ENCODE results near the gene ZNF384.

Gene ZNF384

DNA sequence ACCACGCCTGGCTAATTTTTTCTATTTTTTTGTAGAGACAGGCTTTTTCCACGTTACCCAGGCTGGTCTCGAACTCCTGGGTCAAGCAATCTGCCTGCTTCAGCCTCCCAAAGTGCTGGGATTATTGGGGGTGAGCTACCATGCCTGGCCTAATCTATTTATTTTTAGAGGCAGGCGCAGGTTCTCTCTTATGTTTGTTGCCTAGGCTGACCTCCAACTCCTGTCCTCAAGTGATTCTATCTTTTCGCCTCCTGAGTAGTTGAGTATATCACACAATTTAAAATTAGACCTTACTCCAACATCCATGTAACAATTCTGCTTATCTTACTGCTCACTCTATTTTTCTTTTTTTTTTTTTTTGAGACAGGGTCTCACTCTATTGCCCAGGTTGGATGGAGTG lies 35.2 kb downstream of the ZNF384 start:
- no peak for DNase-seq (ENCODE audit: low read depth)

DNA sequence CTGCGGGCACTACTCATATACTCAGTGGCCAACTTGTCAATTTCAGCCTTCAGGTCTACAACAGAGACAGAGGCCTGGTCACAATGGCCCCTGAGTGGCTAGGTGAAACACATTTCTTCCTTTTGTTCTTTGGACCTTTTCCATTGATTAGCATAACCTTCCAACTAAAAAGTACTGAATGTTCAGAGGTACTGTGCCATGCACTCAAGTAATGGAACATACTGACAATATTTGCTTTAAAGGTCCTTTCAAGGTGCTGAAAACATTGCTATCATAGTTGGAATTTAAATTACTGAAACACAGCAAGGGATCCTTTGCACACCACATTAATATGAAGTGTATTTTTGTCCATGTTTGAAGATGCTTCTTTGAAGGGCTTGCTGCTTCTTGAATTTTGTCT lies 35.8 kb downstream of the ZNF384 start:
- no peak for DNase-seq (ENCODE audit: low read depth)

DNA sequence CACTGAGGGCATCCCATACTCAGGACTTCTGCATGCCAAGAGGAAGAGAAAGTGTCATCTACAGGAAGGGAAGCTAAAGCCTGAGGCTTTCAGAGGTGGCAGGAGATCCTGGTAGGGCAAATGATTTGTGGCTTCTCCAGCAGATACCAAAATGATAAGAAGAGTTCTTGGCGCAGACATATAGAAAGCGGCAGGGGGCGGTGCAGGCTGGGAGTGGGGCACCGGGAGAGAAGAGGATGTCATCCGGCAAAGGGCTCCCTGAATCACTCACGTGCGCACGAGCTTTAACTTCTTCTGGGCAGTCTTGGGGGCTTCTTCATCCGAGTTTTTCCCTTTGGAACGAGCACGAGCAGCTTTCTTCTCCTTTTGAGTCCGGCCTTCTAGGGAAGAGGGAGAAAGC lies 36.8 kb downstream of the ZNF384 start:
- no peak for DNase-seq (ENCODE audit: low read depth)

DNA sequence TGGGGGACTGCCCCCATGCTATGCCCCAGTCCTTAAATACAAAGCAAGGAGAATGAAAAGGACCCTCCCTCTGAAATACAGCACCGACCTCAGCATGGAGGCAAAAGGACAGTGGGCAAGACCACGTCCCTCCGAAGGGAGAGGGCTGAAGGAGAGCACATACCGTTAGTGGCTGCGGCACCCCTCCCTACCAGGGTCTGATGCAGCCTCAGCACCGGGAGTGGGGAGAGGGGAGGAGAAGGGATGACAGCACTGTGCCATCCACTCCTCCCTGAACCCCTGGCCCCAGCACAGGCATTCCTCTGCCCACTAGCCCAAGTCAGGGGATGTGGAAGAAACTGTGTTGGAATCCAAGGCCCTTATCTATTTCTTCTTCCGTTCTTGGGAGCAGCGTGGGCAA lies 38.3 kb downstream of the ZNF384 start:
- DNase-seq (ENCODE audit: low read depth), result no peak

DNA sequence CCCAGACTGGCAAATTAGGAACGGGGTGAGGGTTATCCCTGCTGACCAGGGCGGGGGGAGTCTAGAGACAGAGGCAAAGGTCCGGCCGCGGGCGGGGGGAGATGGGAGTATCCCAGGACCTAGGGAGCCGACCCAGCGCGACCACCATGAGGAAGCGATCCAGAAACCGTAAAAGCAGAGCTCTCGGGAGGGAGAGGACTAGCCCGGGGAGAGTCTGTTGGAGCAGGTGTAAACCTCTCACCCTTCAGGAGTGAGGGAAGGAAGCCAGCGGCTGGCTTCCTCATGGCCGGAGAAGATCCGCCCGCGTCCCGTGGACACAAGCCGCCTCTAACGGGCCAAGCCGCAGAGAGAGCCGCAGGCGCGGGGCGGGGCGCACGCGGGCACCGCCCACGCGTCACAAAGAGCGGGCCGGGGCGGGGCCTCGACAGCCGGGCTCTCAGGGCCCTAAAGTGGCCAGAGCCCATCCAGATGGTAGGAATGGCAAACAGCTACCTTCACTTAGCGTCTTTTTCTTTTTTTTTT lies 42.0 kb downstream of the ZNF384 start, which contains the start of gene ACRBP:
Gene ACRBP, minus strand, starts transcription at position 350 of the 522 bp plus-strand sequence. Its CDS starts 66 bp downstream, at position 284.
- no peak for DNase-seq (ENCODE audit: low read depth)

DNA sequence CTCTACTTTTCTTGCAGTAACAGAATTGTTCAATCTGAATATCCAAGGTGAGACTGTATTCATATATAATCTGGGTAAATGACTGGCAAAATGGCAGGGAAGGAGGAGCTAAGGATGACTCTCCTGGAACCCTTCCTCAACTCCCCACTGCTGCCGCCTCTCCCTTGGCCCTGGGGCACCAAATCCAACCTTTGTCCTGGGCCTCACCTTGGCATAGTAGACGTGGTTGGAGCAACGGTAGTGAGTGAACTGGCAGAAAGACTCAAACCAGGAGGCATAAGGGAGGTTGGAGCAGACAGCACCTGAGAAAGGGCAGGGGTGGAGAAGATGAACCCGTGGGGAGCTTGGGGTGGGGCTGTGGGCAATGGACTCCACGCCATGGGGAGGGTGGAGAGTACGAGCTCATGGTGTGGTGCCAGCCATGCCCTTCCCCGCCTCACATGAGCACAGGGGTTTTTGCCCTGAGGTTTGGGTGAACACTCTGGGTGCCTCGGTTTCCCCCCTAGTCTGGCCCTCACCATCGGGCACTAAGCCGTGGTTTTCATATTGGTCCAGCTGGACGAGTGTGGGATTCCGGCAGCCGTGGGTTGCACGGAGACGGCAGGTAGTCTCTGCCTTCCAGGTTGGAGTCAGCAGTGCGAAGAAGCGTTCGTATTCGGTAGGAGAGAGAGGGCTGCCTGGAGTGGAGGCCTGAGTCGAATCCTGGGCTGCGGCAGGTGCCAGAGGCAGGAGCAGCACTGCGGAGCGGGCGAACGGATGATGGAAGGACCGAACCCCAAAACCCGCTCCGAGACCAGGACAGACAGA lies 42.7 kb downstream of the ZNF384 start:
- no peak for DNase-seq (ENCODE audit: low read depth)

DNA sequence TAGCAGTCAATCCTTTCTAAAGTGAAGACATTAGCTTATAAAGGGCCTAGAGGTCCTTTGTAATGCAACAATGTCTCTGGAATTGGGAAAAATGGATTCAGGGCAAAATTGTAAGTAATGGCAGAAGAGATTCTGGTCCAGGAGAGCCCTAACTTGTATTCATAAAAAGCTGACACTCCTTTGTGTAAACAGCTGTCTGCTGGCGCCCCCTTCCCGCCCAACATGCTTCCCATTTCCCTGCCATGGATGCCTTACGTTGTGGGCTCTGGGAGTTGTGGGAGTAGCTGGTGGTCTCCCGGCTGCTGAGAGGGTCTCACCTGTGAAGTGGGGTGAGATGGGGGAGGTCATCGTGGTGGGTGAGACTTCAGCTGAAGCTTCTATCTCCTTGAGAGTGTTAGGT lies 44.3 kb downstream of the ZNF384 start:
- no peak for DNase-seq (ENCODE audit: low read depth)

DNA sequence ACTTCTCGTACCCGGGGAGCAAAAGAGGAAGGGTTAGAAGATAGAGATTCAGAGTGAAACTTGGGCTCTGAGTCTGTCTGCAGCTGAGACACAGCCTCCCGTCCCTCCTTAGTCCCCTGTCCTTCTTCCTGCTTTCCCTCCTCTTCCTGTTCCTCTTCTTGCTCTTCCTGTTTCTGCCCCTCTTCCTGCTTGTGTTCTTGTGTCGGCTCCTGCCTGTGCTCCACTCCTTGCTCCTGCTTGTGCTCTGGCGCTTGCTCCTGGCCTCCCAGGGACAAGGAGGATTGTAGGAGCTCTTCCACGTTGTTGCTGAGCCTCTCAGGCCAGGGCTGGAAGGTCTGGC lies 44.9 kb downstream of the ZNF384 start:
- DNase-seq (ENCODE audit: low read depth), result no peak

DNA sequence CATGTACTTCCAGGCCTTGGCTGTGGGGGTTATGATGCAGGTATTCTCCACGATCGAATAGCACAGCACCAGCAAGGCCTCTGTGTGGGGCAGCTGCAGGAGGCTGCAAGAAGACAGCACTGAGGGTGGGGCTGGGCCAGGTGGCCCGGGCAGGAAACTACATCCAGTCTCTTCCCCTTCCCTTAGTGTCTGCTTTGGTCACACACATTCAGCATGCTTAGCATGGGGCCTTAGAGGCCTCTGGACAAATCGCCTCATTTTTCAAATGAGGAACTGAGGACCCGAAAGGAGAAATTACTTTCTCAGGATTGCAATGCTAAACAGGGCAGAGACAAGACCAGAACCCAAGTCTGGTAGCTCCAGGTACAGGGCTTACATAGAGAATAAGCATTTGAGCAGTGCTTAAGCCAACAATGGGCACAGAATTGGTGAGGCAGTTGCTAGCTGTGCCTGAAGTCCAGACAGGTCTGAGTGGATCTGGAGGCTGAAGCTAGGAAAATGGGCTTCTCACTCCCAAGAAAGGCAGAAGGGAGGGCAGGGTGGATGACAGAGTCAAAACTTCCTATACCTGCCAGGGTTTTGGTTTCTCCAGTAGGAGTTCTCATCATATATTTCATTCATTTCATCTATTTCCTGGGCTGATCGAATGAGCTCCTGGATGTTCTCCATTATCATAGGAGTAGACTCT lies 45.5 kb downstream of the ZNF384 start:
- no peak for DNase-seq (ENCODE audit: low read depth)

DNA sequence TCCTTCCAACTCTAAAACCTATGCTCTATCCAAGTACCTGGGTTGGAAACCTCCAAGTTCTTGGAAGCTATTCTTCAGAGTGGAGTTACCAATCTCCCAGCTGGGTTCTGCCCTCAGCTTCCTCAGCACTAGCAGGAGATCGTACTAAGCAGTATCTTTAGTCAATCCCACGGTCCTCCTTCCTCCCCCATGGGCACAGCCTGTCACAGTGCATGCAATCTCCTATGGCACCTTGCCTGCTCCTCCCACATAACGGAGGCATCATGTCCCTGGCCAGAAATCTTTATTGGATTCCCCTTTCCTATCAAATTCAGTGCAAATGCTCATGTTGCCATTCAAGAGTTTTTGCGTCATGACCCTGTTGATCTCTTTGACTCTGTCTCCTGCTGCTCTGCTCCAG lies 48.0 kb downstream of the ZNF384 start:
- no peak for DNase-seq (ENCODE audit: low read depth)

DNA sequence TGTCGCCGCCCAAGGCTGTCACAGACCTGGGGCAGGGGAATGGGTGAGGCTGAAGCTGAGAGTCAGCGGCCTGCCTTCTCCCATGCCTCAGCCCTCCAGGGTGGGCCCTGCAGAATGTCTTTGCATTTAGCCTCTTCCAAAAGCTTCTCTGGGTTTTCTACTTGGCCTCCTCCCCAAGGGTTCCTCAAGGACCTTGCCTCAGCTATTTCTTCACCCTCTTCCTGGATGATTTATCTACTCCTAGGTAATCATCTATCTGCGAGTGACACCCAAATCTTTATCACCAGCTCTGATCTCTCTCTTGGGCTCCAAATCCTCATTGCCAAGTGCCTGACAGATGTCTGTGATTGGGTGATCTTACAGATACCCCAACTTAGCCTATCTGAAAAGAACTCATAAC lies 48.7 kb downstream of the ZNF384 start:
- DNase-seq (ENCODE audit: low read depth), result no peak

DNA sequence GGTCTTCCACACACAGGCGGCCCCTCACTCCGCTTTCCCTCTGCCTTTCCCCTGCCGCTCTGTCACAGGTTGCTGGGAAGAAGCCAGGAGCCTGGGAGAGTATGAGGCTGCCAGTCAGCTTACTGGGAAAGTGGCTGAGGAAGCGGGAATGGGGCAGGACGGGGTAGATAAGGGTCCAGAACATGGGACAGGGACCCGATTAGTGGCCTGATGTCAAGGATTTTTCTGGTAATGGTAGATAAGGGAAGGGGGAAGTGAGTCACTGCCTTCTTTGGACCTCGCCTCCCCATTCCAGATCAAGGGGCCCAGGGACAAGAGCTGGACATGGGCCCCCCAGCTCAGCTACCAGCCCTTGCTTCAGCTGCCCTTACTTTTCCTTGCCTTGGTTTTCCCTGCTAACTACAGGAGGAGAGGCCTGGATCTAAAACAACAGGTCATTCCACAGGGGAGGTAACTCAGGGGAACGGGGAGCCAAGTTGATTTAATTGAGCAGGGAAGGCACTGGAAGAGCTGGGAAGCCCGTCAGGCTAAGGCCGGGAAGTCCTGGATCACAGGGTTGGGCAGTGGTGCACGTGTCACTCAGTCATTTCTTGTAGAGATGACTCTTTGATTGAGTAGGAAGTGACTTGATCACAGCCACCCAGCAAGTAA lies 49.9 kb downstream of the ZNF384 start:
- no peak for DNase-seq (ENCODE audit: low read depth)

DNA sequence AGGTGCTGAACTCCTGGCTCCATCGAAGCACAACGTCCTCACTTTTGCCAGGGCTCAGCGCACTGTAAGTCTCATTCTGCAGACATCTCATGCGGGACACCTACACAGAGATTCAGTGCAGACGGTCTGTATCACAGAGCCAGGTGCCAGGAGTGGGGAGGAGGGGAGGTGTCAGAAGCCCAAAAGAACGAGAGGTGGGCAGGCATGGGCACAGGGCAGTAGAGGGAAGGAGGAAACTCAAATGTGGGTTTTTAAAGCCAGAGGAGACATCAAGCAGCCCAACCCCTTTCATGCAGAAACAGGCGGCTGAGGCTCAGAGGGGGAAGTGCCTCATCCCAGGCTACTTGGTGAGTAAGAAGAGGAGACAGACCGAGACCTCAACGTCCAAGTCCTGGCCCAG lies 50.9 kb downstream of the ZNF384 start:
- DNase-seq (ENCODE audit: low read depth), result no peak

DNA sequence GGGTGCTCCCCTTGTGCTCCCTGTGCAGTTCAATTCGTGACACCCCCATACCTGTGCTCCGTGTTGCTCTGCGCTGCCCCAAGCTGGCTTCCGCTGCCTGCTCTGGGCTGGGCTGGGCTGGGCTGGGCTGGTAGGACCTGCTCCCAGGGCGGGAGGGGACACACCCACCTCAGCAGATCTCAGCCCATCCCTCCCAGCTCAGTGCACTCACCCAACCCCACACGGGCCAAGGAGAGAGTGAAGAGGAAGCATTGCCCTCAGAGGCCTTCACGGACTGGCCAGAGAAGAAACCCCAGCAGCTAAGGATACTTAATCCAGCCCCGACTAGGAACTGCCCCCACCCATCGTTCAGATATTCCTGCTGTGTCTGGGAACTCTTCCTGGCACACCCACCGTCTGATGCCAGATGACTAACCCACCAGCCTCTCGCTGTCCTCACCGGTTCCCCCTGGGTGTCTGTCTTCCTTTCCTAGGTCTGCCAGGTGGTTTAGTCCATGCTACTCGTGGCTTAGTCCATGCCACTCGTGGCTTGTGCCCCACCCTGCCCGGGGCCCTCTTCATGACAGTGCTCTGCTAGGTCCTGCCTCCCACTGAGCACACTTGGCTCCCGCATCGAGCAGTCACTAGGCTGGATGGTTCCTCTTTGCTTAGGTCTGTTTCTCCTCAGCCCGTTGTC lies 53.2 kb downstream of the ZNF384 start, which contains the start of gene LPAR5:
Gene LPAR5, minus strand, starts transcription at position 104 of the 676 bp plus-strand sequence. CDS start 14,711 bp downstream, outside the sequence.
- DNase-seq (ENCODE audit: low read depth), result no peak

DNA sequence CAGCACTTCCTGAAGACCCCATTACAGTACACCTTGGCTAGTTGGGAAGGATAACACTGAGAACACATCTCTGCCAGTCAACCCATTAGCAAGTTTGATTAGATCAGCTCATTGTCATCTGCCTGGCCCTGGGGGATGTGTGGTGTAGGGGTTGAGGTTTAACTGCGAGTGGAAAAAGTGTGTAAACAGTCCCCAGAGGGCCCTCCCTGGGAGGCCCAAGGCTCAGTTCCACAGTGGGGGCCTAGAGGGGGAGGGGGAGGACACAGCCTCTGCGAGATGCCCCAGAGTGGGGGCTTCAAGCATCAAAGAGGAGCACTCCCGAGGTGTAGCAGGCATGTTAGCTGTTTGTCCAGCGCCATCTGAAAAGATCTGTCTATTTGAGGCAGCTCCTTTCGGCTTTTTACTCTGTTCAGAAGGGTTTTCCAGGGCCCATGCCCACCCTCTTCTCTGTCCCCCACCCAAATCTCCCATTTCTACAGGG lies 53.8 kb downstream of the ZNF384 start:
- DNase-seq (ENCODE audit: low read depth), result peak; percentile 59

DNA sequence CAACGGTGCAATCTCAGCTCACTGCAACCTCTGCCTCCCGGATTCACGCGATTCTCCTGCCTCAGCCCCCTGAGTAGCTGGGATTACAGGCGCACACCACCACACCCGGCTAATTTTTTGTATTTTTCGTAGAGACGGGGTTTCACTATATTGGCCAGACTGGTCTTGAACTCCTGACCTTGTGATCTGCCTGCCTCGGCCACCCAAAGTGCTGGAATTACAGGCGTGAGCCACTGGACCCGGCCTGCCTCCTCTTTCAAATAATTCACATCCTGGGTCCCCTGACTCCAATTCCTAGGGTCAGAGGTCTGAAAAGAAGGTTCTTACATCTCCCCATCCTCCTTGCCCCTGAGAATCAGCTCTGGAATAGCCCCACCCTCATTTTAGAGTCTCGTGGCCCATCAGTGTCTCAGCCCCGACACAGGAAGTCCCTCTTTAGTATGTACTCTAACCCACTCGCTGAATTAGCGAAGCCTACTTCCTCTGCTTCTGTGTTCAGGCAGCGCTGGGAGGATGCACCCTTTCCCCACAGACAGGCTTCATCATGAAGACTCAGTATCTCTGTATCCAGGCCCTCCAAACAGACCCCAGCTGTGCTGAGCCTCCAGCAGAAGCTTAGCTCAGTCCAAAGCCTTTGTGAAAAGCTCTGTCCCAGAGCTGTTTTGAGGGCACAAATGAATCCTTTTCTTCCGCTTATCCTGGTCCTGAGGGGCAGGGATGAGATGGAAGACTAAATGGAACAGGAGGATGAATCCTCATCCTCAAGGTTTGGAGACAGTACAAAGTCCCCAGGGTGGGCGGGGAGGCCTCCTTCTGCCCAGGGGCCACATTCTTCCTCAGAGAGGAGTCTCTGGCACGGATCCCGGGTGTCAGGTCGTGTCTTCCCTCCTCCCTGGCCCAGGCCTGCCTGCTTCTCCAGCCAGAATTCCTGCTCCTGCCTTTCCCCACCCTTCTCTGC lies 56.9 kb downstream of the ZNF384 start:
- no peak for DNase-seq (ENCODE audit: low read depth)

DNA sequence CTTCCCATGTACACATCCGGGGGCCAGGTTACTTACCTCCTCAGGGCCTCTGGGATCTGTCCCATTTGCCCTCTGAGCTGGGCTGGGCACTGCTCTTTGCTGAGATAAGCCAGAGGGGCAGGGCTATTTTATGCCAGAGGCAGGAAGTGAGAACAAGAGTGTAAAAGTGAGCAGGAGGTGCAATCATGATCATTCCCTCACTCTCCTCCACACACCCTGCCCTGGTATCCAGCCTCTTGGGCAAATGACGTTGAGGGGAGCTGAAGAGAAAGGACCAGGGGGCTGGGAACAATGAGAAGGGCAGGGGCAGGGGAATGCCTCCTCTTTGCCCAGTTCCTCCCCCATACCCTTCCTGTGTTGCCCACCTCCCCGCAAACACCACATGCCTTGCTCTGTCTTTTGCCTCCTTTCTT lies 57.6 kb downstream of the ZNF384 start:
- DNase-seq (ENCODE audit: low read depth), result no peak

DNA sequence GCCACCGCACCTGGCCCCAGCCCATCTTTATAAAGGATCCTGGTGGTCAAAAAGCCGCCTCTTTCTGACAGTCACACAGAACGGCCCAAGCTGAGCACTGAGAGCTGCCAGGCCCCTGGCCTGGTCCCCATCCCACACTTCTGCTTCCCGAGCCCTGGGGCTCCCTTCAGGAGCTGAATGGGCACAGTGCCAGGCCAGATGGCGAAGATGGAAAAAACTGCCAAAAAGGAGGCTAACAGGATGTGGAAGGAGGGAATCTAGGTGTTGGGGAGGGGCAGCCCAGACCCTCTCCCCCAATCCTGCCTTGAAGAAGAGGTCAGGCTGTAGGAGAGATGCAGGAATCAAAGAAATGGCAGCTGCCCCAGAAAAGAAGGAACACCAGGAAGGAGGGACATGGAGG lies 58.4 kb downstream of the ZNF384 start:
- no peak for DNase-seq (ENCODE audit: low read depth)

DNA sequence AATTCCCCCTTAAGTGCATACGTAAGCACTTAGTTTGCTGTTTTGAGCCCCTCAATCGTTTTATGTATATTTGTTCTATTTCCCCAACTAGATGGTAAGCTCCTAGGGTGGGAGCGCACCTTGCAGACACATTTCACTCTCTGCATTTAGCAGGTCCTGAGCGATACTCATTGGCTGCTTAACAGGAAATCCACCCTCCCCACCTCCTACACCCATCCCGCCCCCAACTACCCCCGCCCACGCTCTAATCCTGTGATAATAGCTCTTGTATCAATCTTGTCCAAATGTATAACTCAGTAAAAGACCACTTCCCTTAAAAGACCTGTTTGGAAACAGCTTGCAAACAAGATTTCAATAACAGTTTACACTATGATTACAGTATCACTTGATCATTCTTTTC lies 61.6 kb downstream of the ZNF384 start:
- DNase-seq (ENCODE audit: low read depth), result no peak

DNA sequence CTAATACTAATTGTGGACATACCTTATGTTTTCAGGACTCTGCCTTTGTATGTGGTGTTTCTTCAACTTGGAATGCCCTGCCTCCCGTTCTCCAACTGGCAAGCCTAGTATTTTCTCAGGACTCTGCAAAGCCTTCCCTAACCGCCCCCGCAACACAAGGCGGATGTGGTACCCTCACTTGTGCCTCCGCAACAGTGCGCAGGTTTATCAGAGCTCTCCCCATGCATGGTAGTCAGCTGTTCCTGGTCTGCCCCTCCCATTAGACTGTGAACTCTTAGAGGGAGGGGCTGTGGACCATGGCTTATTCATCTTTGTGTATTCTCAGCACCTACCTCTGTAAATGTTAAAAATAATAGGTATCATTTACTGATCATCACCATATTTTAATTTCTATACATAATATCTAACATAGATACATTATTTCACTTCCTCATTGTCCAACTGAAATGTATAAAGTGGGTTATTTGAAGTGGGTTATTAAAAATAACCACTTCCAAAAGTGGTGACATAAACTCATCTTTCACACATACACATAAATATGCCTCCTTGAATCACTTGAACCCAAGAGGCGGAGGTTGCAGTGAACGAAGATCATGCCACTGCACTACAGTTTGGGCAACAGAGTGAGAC lies 62.4 kb downstream of the ZNF384 start:
- DNase-seq (ENCODE audit: low read depth), result no peak

Measured in stimulated activated CD4-positive, alpha-beta T cell treated with anti-CD3 and anti-CD28 coated beads, Interleukin-2, amount 100 ng/mL, for 4 hours (primary cell).